Measurements from ENCODE around the gene RPS6KB2. TPM values are rescaled to one million over a fixed set of nuclear protein-coding genes. Genes with fewer than 3 reads are reported as not detected.
A peak's percentile ranks its signal among the peaks of the same experiment; 100 is the strongest.
"Not testable (repeated sequence)": the region's sequence is repeated elsewhere in the genome, so short reads cannot be mapped to it uniquely, and the experiment has no call there.

Gene RPS6KB2
- total RNA-seq, 1 donor from 2014 or later, result 83.1 TPM

GRCh38 chr11:67463186-67463585, 34.9 kb downstream of the RPS6KB2 start:
- no peak for DNase-seq
- peak overlapping the region; percentile 26 for H3K4me3 Mint-ChIP-seq
- H3K9me3 Mint-ChIP-seq, result no peaks in the 10 kb centered on the region
- H3K36me3 Mint-ChIP-seq (ENCODE audit: low read depth), result peaks cover 7% of the 10 kb centered on the region
- H3K27ac Mint-ChIP-seq, result no peak overlapping the region
- intact Hi-C loops (cut with micrococcal nuclease), result no loop called here
- H3K4me1 Mint-ChIP-seq, result peaks cover 16% of the 10 kb centered on the region
- no peaks in the 10 kb centered on the region for H3K27me3 Mint-ChIP-seq

- peak overlapping the region; percentile 91 for H3K4me3 Mint-ChIP-seq
- no peaks in the 10 kb centered on the region for H3K27me3 Mint-ChIP-seq
- peaks cover 19% of the 10 kb centered on the region for H3K4me1 Mint-ChIP-seq
- H3K27ac Mint-ChIP-seq, result peak overlapping the region; percentile 92
- peaks cover 7% of the 10 kb centered on the region for H3K36me3 Mint-ChIP-seq (ENCODE audit: low read depth)
- intact Hi-C loops (cut with micrococcal nuclease), result loop anchor here (1.0 kb wide), 3 partner anchors 19 to 61 kb away; partner anchors contain the start of gene AIP
- no peaks in the 10 kb centered on the region for H3K9me3 Mint-ChIP-seq
- no peak for DNase-seq
Measured at GRCh38 chr11:67463680-67464410, 35.6 kb downstream of the RPS6KB2 start.

- intact Hi-C loops (cut with micrococcal nuclease), result loop anchor here (1.0 kb wide), 3 partner anchors 19 to 61 kb away; partner anchors contain the start of gene AIP
- H3K4me3 Mint-ChIP-seq, result peak overlapping the region; percentile 91
- DNase-seq, result peak; percentile 97
- no peaks in the 10 kb centered on the region for H3K9me3 Mint-ChIP-seq
- peaks cover 7% of the 10 kb centered on the region for H3K36me3 Mint-ChIP-seq (ENCODE audit: low read depth)
- H3K27me3 Mint-ChIP-seq, result no peaks in the 10 kb centered on the region
- H3K4me1 Mint-ChIP-seq, result peaks cover 21% of the 10 kb centered on the region
- H3K27ac Mint-ChIP-seq, result peak overlapping the region; percentile 92
Measured at GRCh38 chr11:67464411-67465188, 36.3 kb downstream of the RPS6KB2 start.

DNA sequence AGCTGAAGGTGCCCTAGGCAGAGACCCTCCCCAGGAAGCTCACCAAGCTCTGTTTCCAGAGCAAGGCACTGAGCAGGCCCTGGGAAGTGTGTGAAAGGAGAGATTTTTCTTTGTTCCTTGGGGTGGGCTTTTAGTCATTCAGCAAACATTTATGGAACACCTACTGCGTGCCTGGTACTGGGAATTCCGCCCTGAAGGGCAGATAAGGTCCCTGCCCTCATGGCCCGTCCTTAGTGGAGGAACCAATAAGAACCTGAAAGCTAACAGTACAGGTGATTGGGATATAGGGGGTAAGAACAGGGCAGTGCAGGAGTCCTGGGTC, 36.9 kb downstream of the RPS6KB2 start:
- Mint-ChIP-seq H3K36me3 (ENCODE audit: low read depth) (peaks cover 7% of the 10 kb centered on the region), H3K27ac (peak overlapping the region; percentile 92), H3K4me1 (peaks cover 21% of the 10 kb centered on the region), H3K27me3 (no peaks in the 10 kb centered on the region), H3K4me3 (peak overlapping the region; percentile 91), H3K9me3 (no peaks in the 10 kb centered on the region)
- intact Hi-C loops (cut with micrococcal nuclease), result no loop called here
- no peak for DNase-seq

GRCh38 chr11:67465530-67465929, 37.2 kb downstream of the RPS6KB2 start:
- H3K36me3 Mint-ChIP-seq (ENCODE audit: low read depth); H3K9me3 Mint-ChIP-seq; intact Hi-C loops (cut with micrococcal nuclease); H3K27me3 Mint-ChIP-seq; DNase-seq: not testable (repeated sequence)
- Mint-ChIP-seq H3K4me3 (peak overlapping the region; percentile 91), H3K27ac (peak overlapping the region; percentile 92), H3K4me1 (peaks cover 22% of the 10 kb centered on the region)

DNA sequence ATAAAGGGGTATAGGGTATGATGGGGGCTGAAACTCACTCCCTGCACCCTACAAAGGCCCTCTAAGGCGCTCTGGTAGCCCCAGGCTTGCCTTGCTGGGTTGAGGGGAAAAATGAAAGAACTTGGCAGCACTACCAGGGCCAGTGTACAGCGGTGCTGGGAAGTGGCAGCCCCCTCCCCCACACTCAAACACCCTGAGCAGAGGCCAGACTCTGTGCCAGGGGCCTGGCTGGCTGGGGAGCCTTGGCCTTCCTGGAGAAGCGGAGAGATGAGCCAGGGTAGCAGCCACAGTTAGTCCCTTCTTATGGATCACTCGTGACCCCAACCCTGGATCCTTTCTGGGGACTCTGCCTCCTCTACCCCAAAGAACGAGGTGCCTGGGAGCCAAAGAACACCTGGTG, 38.1 kb downstream of the RPS6KB2 start:
- peaks cover 7% of the 10 kb centered on the region for H3K36me3 Mint-ChIP-seq (ENCODE audit: low read depth)
- no peak overlapping the region for H3K4me3 Mint-ChIP-seq
- DNase-seq, result no peak
- no peaks in the 10 kb centered on the region for H3K9me3 Mint-ChIP-seq
- intact Hi-C loops (cut with micrococcal nuclease), result no loop called here
- H3K4me1 Mint-ChIP-seq, result peaks cover 26% of the 10 kb centered on the region
- H3K27ac Mint-ChIP-seq, result peak overlapping the region; percentile 34
- no peaks in the 10 kb centered on the region for H3K27me3 Mint-ChIP-seq

GRCh38 chr11:67466962-67467771, 38.9 kb downstream of the RPS6KB2 start:
- H3K36me3 Mint-ChIP-seq (ENCODE audit: low read depth), result peaks cover 7% of the 10 kb centered on the region
- DNase-seq, result no peak
- H3K9me3 Mint-ChIP-seq, result no peaks in the 10 kb centered on the region
- no peaks in the 10 kb centered on the region for H3K27me3 Mint-ChIP-seq
- H3K4me1 Mint-ChIP-seq, result peaks cover 26% of the 10 kb centered on the region
- peak overlapping the region; percentile 96 for H3K4me3 Mint-ChIP-seq
- H3K27ac Mint-ChIP-seq, result peak overlapping the region; percentile 56
- intact Hi-C loops (cut with micrococcal nuclease), result no loop called here

GRCh38 chr11:67468056-67468455, 39.8 kb downstream of the RPS6KB2 start:
- intact Hi-C loops (cut with micrococcal nuclease), result no loop called here
- H3K4me1 Mint-ChIP-seq, result peaks cover 26% of the 10 kb centered on the region
- DNase-seq, result no peak
- peak overlapping the region; percentile 84 for H3K27ac Mint-ChIP-seq
- H3K36me3 Mint-ChIP-seq (ENCODE audit: low read depth), result peaks cover 7% of the 10 kb centered on the region
- H3K9me3 Mint-ChIP-seq, result no peaks in the 10 kb centered on the region
- peak overlapping the region; percentile 96 for H3K4me3 Mint-ChIP-seq
- H3K27me3 Mint-ChIP-seq, result no peaks in the 10 kb centered on the region

GRCh38 chr11:67468456-67468758, 40.1 kb downstream of the RPS6KB2 start:
- intact Hi-C loops (cut with micrococcal nuclease), result no loop called here
- Mint-ChIP-seq H3K4me1 (peaks cover 26% of the 10 kb centered on the region), H3K9me3 (no peaks in the 10 kb centered on the region), H3K27ac (peak overlapping the region; percentile 84), H3K27me3 (no peaks in the 10 kb centered on the region), H3K36me3 (ENCODE audit: low read depth) (peaks cover 7% of the 10 kb centered on the region), H3K4me3 (peak overlapping the region; percentile 96)
- DNase-seq, result no peak

- H3K4me3 Mint-ChIP-seq, result peak within 1 kb of the TSS; percentile 96
- DNase-seq, result peak; percentile 96
- H3K9me3 Mint-ChIP-seq, result no peaks in the 10 kb centered on the region
- H3K27ac Mint-ChIP-seq, result peak within 1 kb of the TSS; percentile 84
- peaks cover 26% of the 10 kb centered on the region for H3K4me1 Mint-ChIP-seq
- H3K36me3 Mint-ChIP-seq (ENCODE audit: low read depth), result peaks cover 7% of the 10 kb centered on the region
- intact Hi-C loops (cut with micrococcal nuclease), result loop anchor here (1.0 kb wide), 5 partner anchors 13 to 68 kb away; partner anchors contain the start of genes PPP1CA and RPS6KB2
- no peaks in the 10 kb centered on the region for H3K27me3 Mint-ChIP-seq
Measured at GRCh38 chr11:67468759-67469507, 40.6 kb downstream of the RPS6KB2 start, which contains the start of gene TMEM134. TSS of gene TMEM134 (minus strand) at chr11:67469251. CDS start at chr11:67469192, 59 bp downstream.

GRCh38 chr11:67469508-67469811, 41.2 kb downstream of the RPS6KB2 start:
- no peak for DNase-seq
- peaks cover 7% of the 10 kb centered on the region for H3K36me3 Mint-ChIP-seq (ENCODE audit: low read depth)
- intact Hi-C loops (cut with micrococcal nuclease), result loop anchor here (1.0 kb wide), 5 partner anchors 13 to 68 kb away; partner anchors contain the start of genes PPP1CA and RPS6KB2
- no peaks in the 10 kb centered on the region for H3K27me3 Mint-ChIP-seq
- H3K27ac Mint-ChIP-seq, result peak overlapping the region; percentile 78
- peaks cover 25% of the 10 kb centered on the region for H3K4me1 Mint-ChIP-seq
- peak overlapping the region; percentile 80 for H3K4me3 Mint-ChIP-seq
- no peaks in the 10 kb centered on the region for H3K9me3 Mint-ChIP-seq

GRCh38 chr11:67470337-67471002, 42.2 kb downstream of the RPS6KB2 start:
- Mint-ChIP-seq H3K27ac (no peak overlapping the region), H3K27me3 (no peaks in the 10 kb centered on the region), H3K4me3 (peak overlapping the region; percentile 80), H3K4me1 (peaks cover 20% of the 10 kb centered on the region), H3K9me3 (no peaks in the 10 kb centered on the region), H3K36me3 (ENCODE audit: low read depth) (peaks cover 2% of the 10 kb centered on the region)
- intact Hi-C loops (cut with micrococcal nuclease), result no loop called here
- no peak for DNase-seq

DNA sequence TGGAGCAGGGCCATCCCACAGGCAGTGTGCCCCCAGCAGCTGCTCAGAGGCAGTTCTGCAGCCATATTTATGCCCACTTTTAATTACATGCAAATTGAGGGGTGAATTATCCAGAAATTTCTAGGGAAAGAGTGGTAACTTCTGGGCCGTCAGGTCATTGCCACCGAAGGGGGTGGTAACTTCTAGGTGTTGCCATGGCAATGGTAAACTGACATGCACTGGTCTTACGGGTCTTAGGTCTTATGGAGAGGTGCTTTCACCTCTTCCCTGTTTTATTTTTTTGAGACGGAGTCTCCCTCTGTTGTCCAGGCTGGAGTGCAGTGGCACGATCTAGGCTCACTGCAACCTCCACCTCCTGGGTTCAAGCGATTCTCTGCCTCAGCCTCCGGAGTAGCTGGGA, 44.6 kb downstream of the RPS6KB2 start:
- Mint-ChIP-seq H3K4me3 (no peak overlapping the region), H3K4me1 (peaks cover 14% of the 10 kb centered on the region), H3K9me3 (no peaks in the 10 kb centered on the region), H3K36me3 (ENCODE audit: low read depth) (no peaks in the 10 kb centered on the region), H3K27me3 (no peaks in the 10 kb centered on the region), H3K27ac (no peak overlapping the region)
- no peak for DNase-seq
- intact Hi-C loops (cut with micrococcal nuclease), result no loop called here

All from activated CD4-positive, alpha-beta T cell treated with anti-CD3 and anti-CD28 coated beads, Interleukin-2, amount 10 ng/mL, durations not matched to agents 24 days and 14 days (primary cell).